Caco-2 (cell line): ENCODE data around the gene TRIM8. TPM values are rescaled to one million over a fixed set of nuclear protein-coding genes. Genes with fewer than 3 reads are reported as not detected.

ENCODE experiments used
- BruUV-seq: library from RNA; stranded (reverse); fragments of 400-500 nt; replicated peaks from 2 replicates; lab custom pipeline; 2021; lab: Mats Ljungman, UMichigan
- CTCF ChIA-PET: fragments of 300-600 bp; sonication (Branson Sonifier 250); formaldehyde crosslinking; loops from one replicate; lab custom pipeline; 2022; ENCODE audit warnings: antibody characterized with exemption; lab: Charles Lee
- POLR2A ChIA-PET: fragments of 300-600 bp; sonication (Branson Sonifier 250); formaldehyde crosslinking; loops from one replicate; lab custom pipeline; 2022; ENCODE audit warnings: antibody characterized with exemption; lab: Charles Lee
- DNase-seq, 2 experiments: peaks; one replicate each; pipeline versions ENCODE4 v3.0.0 to v3.0.0-alpha.2; 2020 to 2022
- H3K27me3 ChIP-seq: replicated peaks from 2 replicates; pipeline ENCODE4 v1.6.0; 2011; ENCODE audit warnings: low read length; ENCODE audit not compliant: control insufficient read depth, insufficient read depth
- H3K36me3 ChIP-seq: 2 replicates; pipeline ENCODE4 v1.5.1; 2011; ENCODE audit warnings: low read length; ENCODE audit not compliant: control insufficient read depth, insufficient read depth
- H3K4me1 ChIP-seq: fragments of 250-450 bp; sonication (Bioruptor Pico); 2 replicates; pipeline ENCODE4 v1.5.1; 2020; ENCODE audit warnings: mild to moderate bottlenecking
- H3K4me3 ChIP-seq: 2 replicates; pipeline ENCODE4 v1.5.1; 2011; ENCODE audit warnings: low read depth, mild to moderate bottlenecking, control low read depth, low read length
- H3K9me3 ChIP-seq: fragments of 250-450 bp; sonication (Bioruptor Pico); 2 replicates; pipeline ENCODE4 v1.5.1; 2020; ENCODE audit warnings: mild to moderate bottlenecking, moderate library complexity
- H3K27ac Mint-ChIP-seq: one replicate; pipeline ENCODE4 v1.8.0; 2022; ENCODE audit warnings: mixed read lengths; ENCODE audit not compliant: unreplicated experiment
- H3K27me3 Mint-ChIP-seq: one replicate; pipeline ENCODE4 v1.8.0; 2022; ENCODE audit warnings: mixed read lengths; ENCODE audit not compliant: insufficient read depth, unreplicated experiment
- H3K36me3 Mint-ChIP-seq: one replicate; pipeline ENCODE4 v1.8.0; 2022; ENCODE audit warnings: mild to moderate bottlenecking, mixed read lengths; ENCODE audit not compliant: insufficient read depth, unreplicated experiment
- H3K4me1 Mint-ChIP-seq: one replicate; pipeline ENCODE4 v1.8.0; 2022; ENCODE audit warnings: low read depth, mixed read lengths; ENCODE audit not compliant: unreplicated experiment
- H3K4me3 Mint-ChIP-seq: one replicate; pipeline ENCODE4 v1.8.0; 2022; ENCODE audit warnings: mild to moderate bottlenecking, moderate library complexity, mixed read lengths; ENCODE audit not compliant: unreplicated experiment
- H3K9me3 Mint-ChIP-seq: one replicate; pipeline ENCODE4 v1.8.0; 2022; ENCODE audit warnings: mixed read lengths; ENCODE audit not compliant: unreplicated experiment
- CTCF ChIP-seq, 2 experiments: fragments of 200-600 bp in 1 of 2; IDR thresholded peaks; 1 replicate in 1 of 2; 2 replicates in 1 of 2; pipeline versions ENCODE4 v1.5.1 to v1.8.0; 2011 to 2022; ENCODE audit warnings: antibody characterized with exemption in 1 of 2, control low read depth in 1 of 2, inconsistent platforms in 1 of 2, low read depth in 1 of 2, low read length in 1 of 2, mild to moderate bottlenecking in 1 of 2, moderate library complexity in 1 of 2; ENCODE audit not compliant: insufficient read depth in 1 of 2, severe bottlenecking in 1 of 2, unreplicated experiment in 1 of 2
- intact Hi-C: fragments of 100-400 bp; cut with micrococcal nuclease; formaldehyde crosslinking; loops from one replicate; pipeline ENCODE4 v1.10.0; 2022; ENCODE audit not compliant: unreplicated experiment
- total RNA-seq: library from RNA; stranded (reverse); gene quantifications from 2 replicates; pipeline ENCODE4 v1.2.3, GENCODE V29; 2022

TRIM8 gene
- total RNA-seq, 1 experiment from 2014 or later: 40.9 TPM

- peaks cover 11% of the 10 kb centered on the region for H3K4me1 ChIP-seq
- intact Hi-C loops: loop anchor here (1.0 to 2.0 kb wide), 2 partner anchors 28 to 35 kb away; no protein-coding TSS in a partner anchor
- peak; percentile 71 to 74 for DNase-seq
- peaks cover 18% of the 10 kb centered on the region for H3K4me1 Mint-ChIP-seq
- ChIA-PET POLR2A (interaction anchor here (1.8 kb wide), 1 partner anchor 14 kb away, joined by 12 read pairs; no protein-coding TSS in a partner anchor), CTCF (interaction anchor here (1.5 to 2.2 kb wide), 4 partner anchors 14 to 193 kb away, joined by 3 to 11 read pairs (median 6); no protein-coding TSS in a partner anchor)
- BruUV-seq: TSS peak; percentile 20
- peak overlapping the region; percentile 74 for H3K4me3 ChIP-seq
- H3K9me3 ChIP-seq: no peaks in the 10 kb centered on the region
- peaks cover 23% of the 10 kb centered on the region for H3K36me3 Mint-ChIP-seq
- H3K4me3 Mint-ChIP-seq: peak overlapping the region; percentile 92
- no peaks in the 10 kb centered on the region for H3K36me3 ChIP-seq
- no peaks in the 10 kb centered on the region for H3K27me3 ChIP-seq
- H3K27me3 Mint-ChIP-seq: no peaks in the 10 kb centered on the region
- peak overlapping the region; percentile 78 for H3K27ac Mint-ChIP-seq
- TF ChIP-seq CTCF (IDR thresholded peaks at IDR 0.05; ENCODE audit: insufficient read depth in 1 of 2, low read depth in 1 of 2, low read length in 1 of 2, severe bottlenecking in 1 of 2, unreplicated experiment in 1 of 2): no peak
- no peaks in the 10 kb centered on the region for H3K9me3 Mint-ChIP-seq
Measured at GRCh38 chr10:102643336-102644065, 778 bp upstream of the TRIM8 start.

- POLR2A ChIA-PET: interaction anchor here (0.5 to 0.8 kb wide), 2 partner anchors 16 to 69 kb away, joined by 3 to 9 read pairs; partner anchors contain the start of gene ARL3
- peaks cover 18% of the 10 kb centered on the region for H3K4me1 Mint-ChIP-seq
- BruUV-seq: no TSS peak
- DNase-seq: peak; percentile 83 to 92
- H3K9me3 ChIP-seq: no peaks in the 10 kb centered on the region
- CTCF ChIA-PET: interaction anchor here (0.6 to 2.2 kb wide), 11 partner anchors 15 to 1553 kb away, joined by 3 to 11 read pairs (median 4); partner anchors contain the start of genes ACTR1A and SUFU
- peak overlapping the region; percentile 84 for H3K27ac Mint-ChIP-seq
- no peaks in the 10 kb centered on the region for H3K9me3 Mint-ChIP-seq
- H3K4me3 ChIP-seq: peak overlapping the region; percentile 74
- peaks cover 11% of the 10 kb centered on the region for H3K4me1 ChIP-seq
- peak overlapping the region; percentile 92 for H3K4me3 Mint-ChIP-seq
- no peaks in the 10 kb centered on the region for H3K27me3 ChIP-seq
- H3K36me3 Mint-ChIP-seq: peaks cover 23% of the 10 kb centered on the region
- no peaks in the 10 kb centered on the region for H3K36me3 ChIP-seq
- no peaks in the 10 kb centered on the region for H3K27me3 Mint-ChIP-seq
- intact Hi-C loops: loop anchor here (2.0 kb wide), 1 partner anchor 34 kb away; no protein-coding TSS in a partner anchor
- TF ChIP-seq CTCF (IDR thresholded peaks at IDR 0.05; ENCODE audit: insufficient read depth in 1 of 2, low read depth in 1 of 2, low read length in 1 of 2, severe bottlenecking in 1 of 2, unreplicated experiment in 1 of 2): peak; percentile 59 to 80
Measured at GRCh38 chr10:102644646-102645387, 538 bp downstream of the TRIM8 start.

- peaks cover 18% of the 10 kb centered on the region for H3K4me1 Mint-ChIP-seq
- POLR2A ChIA-PET: no interaction called here
- H3K9me3 Mint-ChIP-seq: no peaks in the 10 kb centered on the region
- BruUV-seq: no TSS peak
- Histone ChIP-seq H3K9me3 (no peaks in the 10 kb centered on the region), H3K27me3 (no peaks in the 10 kb centered on the region), H3K4me3 (peak overlapping the region; percentile 74), H3K4me1 (peaks cover 11% of the 10 kb centered on the region), H3K36me3 (no peaks in the 10 kb centered on the region)
- peak overlapping the region; percentile 84 for H3K27ac Mint-ChIP-seq
- intact Hi-C loops: loop anchor here (2.0 kb wide), 1 partner anchor 33 kb away; no protein-coding TSS in a partner anchor
- peak overlapping the region; percentile 92 for H3K4me3 Mint-ChIP-seq
- DNase-seq: peak; percentile 61 to 66
- CTCF ChIA-PET: interaction anchor here (0.6 to 2.2 kb wide), 8 partner anchors 16 to 1554 kb away, joined by 3 to 11 read pairs (median 6); partner anchors contain the start of gene SUFU
- no peak for TF ChIP-seq CTCF (IDR thresholded peaks at IDR 0.05; ENCODE audit: insufficient read depth in 1 of 2, low read depth in 1 of 2, low read length in 1 of 2, severe bottlenecking in 1 of 2, unreplicated experiment in 1 of 2)
- peaks cover 23% of the 10 kb centered on the region for H3K36me3 Mint-ChIP-seq
- no peaks in the 10 kb centered on the region for H3K27me3 Mint-ChIP-seq
Measured at GRCh38 chr10:102645388-102645740, 1.1 kb downstream of the TRIM8 start.
